SJCRH30 (cell line): ENCODE results near the gene OVOL1. TPM values are rescaled to one million over a fixed set of nuclear protein-coding genes. Genes with fewer than 3 reads are reported as not detected.

Source experiments
- DNase-seq, 2 experiments: peaks; one replicate each; pipeline ENCODE4 v3.0.0-alpha.2; 2015 to 2020
- H3K27ac ChIP-seq: fragments of 250-450 bp; sonication (Bioruptor Pico); 2 replicates; pipeline ENCODE4 v1.5.1; 2020; ENCODE audit warnings: mild to moderate bottlenecking, moderate library complexity
- H3K27me3 ChIP-seq: fragments of 250-450 bp; sonication (Bioruptor Pico); 2 replicates; pipeline ENCODE4 v1.5.1; 2020; ENCODE audit warnings: mild to moderate bottlenecking, moderate library complexity
- H3K36me3 ChIP-seq: fragments of 250-450 bp; sonication (Bioruptor Pico); 2 replicates; pipeline ENCODE4 v1.5.1; 2020; ENCODE audit warnings: mild to moderate bottlenecking, moderate library complexity
- H3K4me1 ChIP-seq: fragments of 250-450 bp; sonication (Bioruptor Pico); 2 replicates; pipeline ENCODE4 v1.5.1; 2020; ENCODE audit warnings: mild to moderate bottlenecking, moderate library complexity
- H3K4me3 ChIP-seq: fragments of 250-450 bp; sonication (Bioruptor Pico); 2 replicates; pipeline ENCODE4 v1.5.1; 2020; ENCODE audit warnings: mild to moderate bottlenecking, moderate library complexity
- H3K9me3 ChIP-seq: fragments of 250-450 bp; sonication (Bioruptor Pico); replicated peaks from 2 replicates; pipeline ENCODE4 v1.5.1; 2020; ENCODE audit warnings: mild to moderate bottlenecking, moderate library complexity
- total RNA-seq: library from RNA; depleted of rRNA; stranded (reverse); fragments of >200 nt; shearing (Covaris generic); gene quantifications from 2 replicates; pipeline ENCODE4 v1.2.3, GENCODE V29; 2014; rRNA removed

The OVOL1 gene
- total RNA-seq, 1 experiment from 2014 or later = not detected

DNA sequence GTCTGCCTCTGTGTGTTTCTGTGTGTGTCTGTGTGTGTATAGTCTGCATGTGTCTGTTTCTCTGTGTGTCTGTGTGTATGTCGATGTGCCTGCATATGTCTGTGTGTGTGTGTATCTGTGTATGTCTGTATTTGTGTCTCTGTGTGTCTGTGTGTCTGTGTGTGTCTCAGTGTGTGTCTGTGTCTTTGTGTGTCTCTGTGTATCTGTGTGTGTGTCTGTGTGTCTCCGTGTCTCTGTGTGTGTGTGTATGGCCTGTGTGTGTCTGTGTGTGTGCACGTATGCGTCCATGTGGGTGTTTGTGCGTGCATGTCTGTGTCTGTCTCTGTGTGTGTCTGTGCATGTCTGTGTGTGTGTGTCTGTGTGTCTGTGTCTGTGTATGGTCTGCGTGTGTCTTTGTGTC lies 47.3 kb downstream of the OVOL1 start:
- H3K4me1 ChIP-seq = no peaks in the 10 kb centered on the region
- H3K27me3 ChIP-seq = no peaks in the 10 kb centered on the region; the same call in 1 of the 2 replicates
- no peak overlapping the region for H3K27ac ChIP-seq
- H3K9me3 ChIP-seq = no peaks in the 10 kb centered on the region; the same call in 1 of the 2 replicates
- DNase-seq = no peak
- no peaks in the 10 kb centered on the region for H3K36me3 ChIP-seq
- H3K4me3 ChIP-seq = no peak overlapping the region

DNA sequence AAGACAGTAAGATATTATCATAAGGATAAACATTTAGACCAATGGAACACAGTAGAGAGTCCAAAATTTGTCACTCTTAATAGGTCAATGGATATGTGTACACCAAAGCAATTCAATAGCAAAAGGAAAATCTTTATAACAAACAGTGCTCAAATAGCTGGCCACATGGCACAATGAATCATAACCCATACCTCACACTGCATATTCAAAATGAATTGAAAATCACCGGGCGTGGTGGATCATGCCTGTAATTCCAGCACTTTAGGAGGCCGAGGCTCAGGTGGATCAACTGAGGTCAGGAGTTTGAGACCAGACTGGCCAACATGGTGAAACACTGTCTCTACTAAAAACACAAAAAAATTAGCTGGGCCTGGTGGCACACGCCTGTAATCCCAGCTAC lies 55.3 kb downstream of the OVOL1 start:
- H3K4me3 ChIP-seq = no peak overlapping the region
- no peak overlapping the region for H3K27ac ChIP-seq
- H3K27me3 ChIP-seq = no peaks in the 10 kb centered on the region
- no peaks in the 10 kb centered on the region; the same call in 1 of the 2 replicates for H3K9me3 ChIP-seq
- DNase-seq = no peak
- no peaks in the 10 kb centered on the region for H3K4me1 ChIP-seq
- H3K36me3 ChIP-seq = no peaks in the 10 kb centered on the region

DNA sequence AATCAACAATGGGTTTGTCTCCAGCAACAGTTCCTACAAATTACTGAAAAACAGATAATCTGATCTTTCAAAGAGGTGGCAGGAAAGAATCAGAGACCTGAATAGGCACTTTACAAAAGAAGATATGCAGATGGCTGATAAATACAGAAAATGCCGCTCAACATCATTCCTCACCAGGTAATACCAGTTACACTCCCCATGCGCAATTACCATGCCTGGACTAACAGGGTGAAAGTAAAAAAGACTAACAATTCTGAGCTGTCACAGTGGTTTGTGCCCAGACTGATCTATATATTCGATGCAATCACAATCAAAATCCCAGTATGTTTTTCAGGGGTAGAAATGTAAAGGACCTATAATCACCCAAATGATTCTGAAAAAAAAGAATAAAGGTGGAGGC lies 56.9 kb downstream of the OVOL1 start:
- Histone ChIP-seq H3K4me1 (no peaks in the 10 kb centered on the region), H3K27me3 (no peaks in the 10 kb centered on the region), H3K4me3 (no peak overlapping the region), H3K36me3 (no peaks in the 10 kb centered on the region), H3K27ac (no peak overlapping the region), H3K9me3 (no peaks in the 10 kb centered on the region)
- no peak for DNase-seq

DNA sequence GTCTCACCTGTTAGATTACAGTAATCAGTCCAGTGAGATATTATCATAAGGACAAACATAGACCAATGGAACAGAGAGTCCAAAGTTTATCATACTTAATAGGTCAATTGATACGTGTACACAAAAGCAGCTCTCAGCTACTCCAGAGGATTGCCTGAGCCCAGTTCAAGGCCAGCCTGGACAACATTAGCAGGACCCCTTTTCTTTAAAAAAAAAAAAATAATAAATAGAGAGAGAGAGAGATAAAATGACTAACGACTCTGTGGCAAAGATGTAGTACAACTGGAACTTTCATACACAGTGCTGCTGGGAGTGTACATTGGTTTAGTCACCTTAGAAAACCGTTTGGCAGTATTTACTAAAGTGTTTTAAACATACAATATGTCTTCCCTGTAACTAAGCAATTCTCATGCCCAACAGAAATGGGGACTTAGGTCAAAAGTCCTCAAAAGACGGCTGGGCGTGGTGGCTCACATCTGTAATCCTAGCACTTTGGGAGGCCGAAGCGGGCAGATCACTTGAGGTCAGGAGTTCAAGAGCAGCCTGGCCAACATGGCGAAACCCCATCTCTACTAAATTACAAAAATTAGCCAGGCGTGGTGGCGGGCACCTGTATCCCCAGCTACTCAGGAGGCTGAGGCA lies 57.5 kb downstream of the OVOL1 start:
- no peak overlapping the region for H3K4me3 ChIP-seq
- no peaks in the 10 kb centered on the region for H3K27me3 ChIP-seq
- H3K9me3 ChIP-seq = no peaks in the 10 kb centered on the region

More for the DNA sequence above, 57.5 kb downstream of the OVOL1 start:
- DNase-seq = no peak
- Histone ChIP-seq H3K36me3 (no peaks in the 10 kb centered on the region), H3K27ac (no peak overlapping the region), H3K4me1 (no peaks in the 10 kb centered on the region)

Other genes with a start within 250 kb of the OVOL1 start
- 13.2 and 17.2 TPM in 2 replicates for gene LTBP3, start 228.7 kb upstream of the OVOL1 start, total RNA-seq
- gene ZNRD2, start 216.6 kb upstream of the OVOL1 start, total RNA-seq = 30.6 and 32.6 TPM in 2 replicates
- gene FAM89B, start 214.5 kb upstream of the OVOL1 start, total RNA-seq = 18.3 and 21.5 TPM in 2 replicates
- gene EHBP1L1, start 211.0 kb upstream of the OVOL1 start, total RNA-seq = 16.8 and 18.5 TPM in 2 replicates
- 0.28 TPM in 1 of 2 replicates, not detected in the other for gene KCNK7, start 191.3 kb upstream of the OVOL1 start, total RNA-seq
- 20.5 and 24.3 TPM in 2 replicates for gene MAP3K11, start 172.8 kb upstream of the OVOL1 start, total RNA-seq
- gene PCNX3, start 171.3 kb upstream of the OVOL1 start, total RNA-seq = 24.3 and 27.1 TPM in 2 replicates
- 2.8 and 2.9 TPM in 2 replicates for gene SIPA1, start 149.0 kb upstream of the OVOL1 start, total RNA-seq
- 37.3 and 38.3 TPM in 2 replicates for gene RELA, start 124.1 kb upstream of the OVOL1 start, total RNA-seq
- 30.7 and 34.0 TPM in 2 replicates for gene KAT5, start 74.8 kb upstream of the OVOL1 start, total RNA-seq
- 49.3 and 50.9 TPM in 2 replicates for gene RNASEH2C, start 66.3 kb upstream of the OVOL1 start, total RNA-seq
- gene AP5B1, start 6.1 kb upstream of the OVOL1 start, total RNA-seq = 1.8 and 2.0 TPM in 2 replicates
- 0.04 TPM in 1 of 2 replicates, not detected in the other for gene SNX32, start 46.9 kb downstream of the OVOL1 start, total RNA-seq
- 743 and 763 TPM in 2 replicates for gene CFL1, start 71.1 kb downstream of the OVOL1 start, total RNA-seq
- gene MUS81, start 73.4 kb downstream of the OVOL1 start, total RNA-seq = 31.1 and 35.1 TPM in 2 replicates
- 21.5 and 23.9 TPM in 2 replicates for gene EFEMP2, start 85.7 kb downstream of the OVOL1 start, total RNA-seq
- gene CTSW, start 92.8 kb downstream of the OVOL1 start, total RNA-seq = not detected in 2 replicates
- gene FIBP, start 101.4 kb downstream of the OVOL1 start, total RNA-seq = 64.3 and 68.1 TPM in 2 replicates
- 25.2 and 30.6 TPM in 2 replicates for gene CCDC85B, start 103.6 kb downstream of the OVOL1 start, total RNA-seq
- 1.5 and 1.9 TPM in 2 replicates for gene FOSL1, start 113.3 kb downstream of the OVOL1 start, total RNA-seq
- gene C11orf68, start 132.0 kb downstream of the OVOL1 start, total RNA-seq = 9.2 and 10.3 TPM in 2 replicates
- gene DRAP1, start 132.4 kb downstream of the OVOL1 start, total RNA-seq = 72.7 and 77.7 TPM in 2 replicates
- gene TSGA10IP, start 158.4 kb downstream of the OVOL1 start, total RNA-seq = not detected in 2 replicates
- gene SART1, start 174.7 kb downstream of the OVOL1 start, total RNA-seq = 52.3 and 63.5 TPM in 2 replicates
- 52.9 and 55.1 TPM in 2 replicates for gene EIF1AD, start 215.1 kb downstream of the OVOL1 start, total RNA-seq
- 181 and 199 TPM in 2 replicates for gene BANF1, start 215.4 kb downstream of the OVOL1 start, total RNA-seq
- gene CST6, start 224.9 kb downstream of the OVOL1 start, total RNA-seq = not detected in 2 replicates
- 0.24 and 0.51 TPM in 2 replicates for gene CATSPER1, start 239.4 kb downstream of the OVOL1 start, total RNA-seq